Panc1 (cell line): ENCODE measurements around the gene URGCP. TPM values are rescaled to one million over a fixed set of nuclear protein-coding genes. Genes with fewer than 3 reads are reported as not detected.
A peak's percentile ranks its signal among the peaks of the same experiment; 100 is the strongest.

ENCODE experiments used
- ATAC-seq: fragments of 200-7000 bp; cut with Tn5 transposase; 2 replicates; pipeline ENCODE4 v1.9.1; 2020; ENCODE audit warnings: mild to moderate bottlenecking, moderate library complexity
- BruUV-seq: library from RNA; stranded (reverse); fragments of 400-500 nt; replicated peaks from 2 replicates; lab custom pipeline; 2021; lab: Mats Ljungman, UMichigan
- CTCF ChIA-PET: fragments of 300-600 bp; sonication (Branson Sonifier 250); formaldehyde crosslinking; loops from one replicate; lab custom pipeline; 2022; ENCODE audit warnings: antibody characterized with exemption; lab: Charles Lee
- POLR2A ChIA-PET: fragments of 300-600 bp; sonication (Branson Sonifier 250); formaldehyde crosslinking; loops from one replicate; lab custom pipeline; 2022; ENCODE audit warnings: antibody characterized with exemption; lab: Charles Lee
- DNase-seq: peaks from one replicate; pipeline ENCODE4 v3.0.0-alpha.2; 2010; ENCODE audit warnings: low read depth, low spot score
- H3K27ac ChIP-seq: 2 replicates; pipeline ENCODE4 v1.5.1; 2011; ENCODE audit warnings: mild to moderate bottlenecking, low read length, inconsistent platforms
- H3K27me3 ChIP-seq: fragments of 200-500 bp; sonication (Bioruptor generic); 2 replicates; pipeline ENCODE4 v1.6.0; 2014; ENCODE audit warnings: low read length, inconsistent platforms; ENCODE audit not compliant: control insufficient read depth, insufficient read depth
- H3K36me3 ChIP-seq: fragments of 200-500 bp; sonication (Bioruptor generic); 2 replicates; pipeline ENCODE4 v1.5.1; 2014; ENCODE audit warnings: inconsistent platforms, mild to moderate bottlenecking, low read length, moderate library complexity; ENCODE audit not compliant: control insufficient read depth, insufficient read depth
- H3K4me1 ChIP-seq: 2 replicates; pipeline ENCODE4 v1.5.1; 2011; ENCODE audit warnings: inconsistent platforms, mild to moderate bottlenecking, low read length, moderate library complexity; ENCODE audit not compliant: control insufficient read depth, insufficient read depth
- H3K4me3 ChIP-seq, 2 experiments: 2 replicates each; pipeline ENCODE4 v1.5.1; 2011 to 2012; ENCODE audit warnings: low read depth in 2 of 2, low read length in 2 of 2, mild to moderate bottlenecking in 2 of 2, inconsistent platforms in 1 of 2, moderate library complexity in 1 of 2
- H3K9me3 ChIP-seq: fragments of 200-500 bp; sonication (Bioruptor generic); 2 replicates; pipeline ENCODE4 v1.5.1; 2014; ENCODE audit warnings: low read depth, mild to moderate bottlenecking, inconsistent platforms, low read length, moderate library complexity; ENCODE audit not compliant: control insufficient read depth, insufficient read depth
- CTCF ChIP-seq: fragments of 450-650 bp; IDR thresholded peaks from 2 replicates; pipeline ENCODE4 v1.5.1; 2017; ENCODE audit warnings: mild to moderate bottlenecking
- POLR2AphosphoS5 ChIP-seq: IDR thresholded peaks from 2 replicates; pipeline ENCODE4 v1.6.1; 2012; ENCODE audit warnings: mild to moderate bottlenecking, low read depth, low read length, moderate library complexity
- REST ChIP-seq, 2 experiments: IDR thresholded peaks; 2 replicates each; pipeline ENCODE4 v1.6.1; 2011 to 2012; ENCODE audit warnings: low read depth in 2 of 2, control low read depth in 1 of 2, low read length in 1 of 2, mild to moderate bottlenecking in 1 of 2, moderate library complexity in 1 of 2; ENCODE audit not compliant: insufficient read depth in 1 of 2
- SIN3A ChIP-seq: IDR thresholded peaks from 2 replicates; pipeline ENCODE4 v1.6.1; 2012; ENCODE audit warnings: low read depth, mild to moderate bottlenecking, low read length, moderate library complexity, borderline replicate concordance; ENCODE audit not compliant: insufficient read depth
- TCF7L2 ChIP-seq: IDR thresholded peaks from 2 replicates; pipeline ENCODE4 v1.6.1; 2011; ENCODE audit warnings: mild to moderate bottlenecking, low read depth, low read length, inconsistent platforms
- in situ Hi-C: cut with HindIII; loops from 2 replicates; pipeline ENCODE4 v1.10.0; 2016; ENCODE audit warnings: low sequenced_read_pairs, low pct_unique_long_range_greater_than_20kb
- intact Hi-C: fragments of 100-400 bp; cut with micrococcal nuclease; formaldehyde crosslinking; loops from one replicate; pipeline ENCODE4 v1.10.0; 2022; ENCODE audit not compliant: unreplicated experiment
- total RNA-seq: library from RNA; stranded (reverse); gene quantifications from one replicate; pipeline ENCODE4 v1.2.1, GENCODE V29; 2021; ENCODE audit not compliant: unreplicated experiment

URGCP gene
- total RNA-seq, 1 experiment from 2014 or later = 34.3 TPM

- ATAC-seq (no peak), DNase-seq (no peak)
- Histone ChIP-seq H3K4me3 (no peak overlapping the region), H3K36me3 (no peaks in the 10 kb centered on the region; the same call in 1 of the 2 replicates), H3K27ac (no peak overlapping the region), H3K9me3 (no peaks in the 10 kb centered on the region), H3K27me3 (no peaks in the 10 kb centered on the region), H3K4me1 (no peaks in the 10 kb centered on the region)
- intact Hi-C loops (no loop called here), in situ Hi-C loops (no loop called here)
- BruUV-seq = no TSS peak
- ChIA-PET POLR2A (interaction anchor here (0.6 kb wide), 1 partner anchor 97 kb away, joined by 8 read pairs; no protein-coding TSS in a partner anchor), CTCF (interaction anchor here (0.7 kb wide), 1 partner anchor 47 kb away, joined by 4 read pairs; no protein-coding TSS in a partner anchor)
- TF ChIP-seq REST (IDR thresholded peaks at IDR 0.05; ENCODE audit: insufficient read depth in 1 of 2, low read depth in 2 of 2, low read length in 1 of 2) (no peak), SIN3A (no peak), TCF7L2 (no peak)
Measured at GRCh38 chr7:43890468-43890867, 15.9 kb downstream of the URGCP start.

GRCh38 chr7:43888993-43889945, 17.1 kb downstream of the URGCP start:
- TF ChIP-seq SIN3A (no peak), REST (IDR thresholded peaks at IDR 0.05; ENCODE audit: insufficient read depth in 1 of 2, low read depth in 2 of 2, low read length in 1 of 2) (no peak), CTCF (no peak), POLR2AphosphoS5 (no peak), TCF7L2 (no peak)
- Histone ChIP-seq H3K9me3 (no peaks in the 10 kb centered on the region), H3K27me3 (no peaks in the 10 kb centered on the region), H3K27ac (no peak overlapping the region), H3K36me3 (no peaks in the 10 kb centered on the region; the same call in 1 of the 2 replicates), H3K4me1 (no peaks in the 10 kb centered on the region), H3K4me3 (no peak overlapping the region)
- CTCF ChIA-PET = no interaction called here
- BruUV-seq = TSS peak; percentile 50
- in situ Hi-C loops (no loop called here), intact Hi-C loops (no loop called here)
- POLR2A ChIA-PET = interaction anchor here (0.5 kb wide), 1 partner anchor 21 kb away, joined by 4 read pairs; no protein-coding TSS in a partner anchor
- ATAC-seq (peak; percentile 49; the same call in 1 of the 2 replicates), DNase-seq (no peak)
